Type B pancreatic cell (in vitro differentiated cells): ENCODE data around the gene FREY1. TPM values are rescaled to one million over a fixed set of nuclear protein-coding genes. Genes with fewer than 3 reads are reported as not detected.

Experiments used
- DNase-seq: peaks from one replicate; pipeline ENCODE4 v3.0.0; 2021; ENCODE audit warnings: mixed read lengths; ENCODE audit not compliant: unreplicated experiment; ENCODE audit errors: extremely low spot score
- H3K27ac Mint-ChIP-seq: 2 replicates; pipeline ENCODE4 v1.8.0; 2021; ENCODE audit warnings: mild to moderate bottlenecking, mixed read lengths
- H3K27me3 Mint-ChIP-seq: 2 replicates; pipeline ENCODE4 v1.8.0; 2021; ENCODE audit warnings: mixed read lengths
- H3K36me3 Mint-ChIP-seq: 2 replicates; pipeline ENCODE4 v1.8.0; 2021; ENCODE audit warnings: mixed read lengths
- H3K4me1 Mint-ChIP-seq: one replicate; pipeline ENCODE4 v1.8.0; 2021; ENCODE audit warnings: mixed read lengths; ENCODE audit not compliant: unreplicated experiment
- H3K4me3 Mint-ChIP-seq: 2 replicates; pipeline ENCODE4 v1.8.0; 2021; ENCODE audit warnings: mild to moderate bottlenecking, mixed read lengths
- H3K9me3 Mint-ChIP-seq: 2 replicates; pipeline ENCODE4 v1.8.0; 2021; ENCODE audit warnings: mixed read lengths
- total RNA-seq: library from RNA; stranded (reverse); gene quantifications from 2 replicates; pipeline ENCODE4 v1.2.1, GENCODE V29; 2021; ENCODE audit warnings: low replicate concordance
- TF ChIP-seq, protein P1 (sequence below): fragments of 200-600 bp; sonication (generic); conservative IDR thresholded peaks from 2 replicates; pipeline ENCODE4 v1.5.0; 2021; ENCODE audit warnings: antibody characterized with exemption, mild to moderate bottlenecking

Gene FREY1
- total RNA-seq, 1 donor from 2014 or later: 1.4 TPM

DNA sequence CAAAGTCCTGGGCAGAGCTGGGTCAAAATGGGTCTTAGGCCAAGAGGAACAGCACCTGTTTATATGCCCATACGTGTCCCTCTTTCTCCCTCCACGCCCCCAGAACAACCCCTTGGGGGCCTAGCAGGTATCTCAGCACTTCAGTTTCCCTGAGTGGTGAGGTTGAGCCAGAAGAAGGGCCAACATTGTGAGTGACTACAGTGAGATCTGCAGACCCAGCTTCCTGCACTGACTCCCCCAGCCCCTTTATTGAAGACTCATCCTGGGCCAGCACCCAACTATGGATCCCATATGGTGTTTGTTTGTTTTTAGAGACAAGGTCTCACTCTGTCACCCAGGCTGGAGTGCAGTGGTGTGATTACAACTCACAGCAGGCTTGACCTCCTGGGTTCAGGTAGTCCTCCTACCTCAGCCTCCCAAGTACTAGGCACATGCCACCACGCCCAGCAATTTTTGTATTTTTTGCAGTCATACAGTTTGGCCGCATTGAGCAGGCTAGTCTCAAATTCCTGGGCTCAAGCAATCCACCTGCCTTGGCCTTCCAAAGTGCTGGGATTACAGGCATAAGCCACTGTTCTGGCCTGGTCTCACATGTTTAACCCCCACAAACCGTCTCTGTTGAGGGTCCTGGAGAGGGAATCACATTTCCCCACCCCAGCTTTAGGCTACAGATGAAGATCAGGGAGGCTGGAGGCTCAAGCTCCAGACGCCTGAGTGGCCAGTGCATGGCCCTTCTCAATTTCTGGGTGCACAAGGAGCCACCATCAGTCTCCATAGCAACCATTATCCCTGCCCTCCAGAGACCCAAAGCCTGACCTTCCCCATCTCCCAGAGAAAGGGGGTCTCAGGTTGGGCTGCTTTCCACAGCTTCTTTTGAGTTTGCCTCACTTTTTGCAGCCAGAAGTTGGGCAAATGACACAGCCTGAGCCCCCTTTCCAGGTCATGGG, 13.7 kb upstream of the FREY1 start:
- Mint-ChIP-seq H3K27me3 (peaks cover 31% of the 10 kb centered on the region), H3K27ac (peak overlapping the region; percentile 90), H3K36me3 (no peaks in the 10 kb centered on the region), H3K9me3 (no peaks in the 10 kb centered on the region), H3K4me3 (peak overlapping the region; percentile 87), H3K4me1 (peaks cover 11% of the 10 kb centered on the region)
- TF ChIP-seq, protein P1, sequence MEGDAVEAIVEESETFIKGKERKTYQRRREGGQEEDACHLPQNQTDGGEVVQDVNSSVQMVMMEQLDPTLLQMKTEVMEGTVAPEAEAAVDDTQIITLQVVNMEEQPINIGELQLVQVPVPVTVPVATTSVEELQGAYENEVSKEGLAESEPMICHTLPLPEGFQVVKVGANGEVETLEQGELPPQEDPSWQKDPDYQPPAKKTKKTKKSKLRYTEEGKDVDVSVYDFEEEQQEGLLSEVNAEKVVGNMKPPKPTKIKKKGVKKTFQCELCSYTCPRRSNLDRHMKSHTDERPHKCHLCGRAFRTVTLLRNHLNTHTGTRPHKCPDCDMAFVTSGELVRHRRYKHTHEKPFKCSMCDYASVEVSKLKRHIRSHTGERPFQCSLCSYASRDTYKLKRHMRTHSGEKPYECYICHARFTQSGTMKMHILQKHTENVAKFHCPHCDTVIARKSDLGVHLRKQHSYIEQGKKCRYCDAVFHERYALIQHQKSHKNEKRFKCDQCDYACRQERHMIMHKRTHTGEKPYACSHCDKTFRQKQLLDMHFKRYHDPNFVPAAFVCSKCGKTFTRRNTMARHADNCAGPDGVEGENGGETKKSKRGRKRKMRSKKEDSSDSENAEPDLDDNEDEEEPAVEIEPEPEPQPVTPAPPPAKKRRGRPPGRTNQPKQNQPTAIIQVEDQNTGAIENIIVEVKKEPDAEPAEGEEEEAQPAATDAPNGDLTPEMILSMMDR: no peak
- DNase-seq: no peak

DNA sequence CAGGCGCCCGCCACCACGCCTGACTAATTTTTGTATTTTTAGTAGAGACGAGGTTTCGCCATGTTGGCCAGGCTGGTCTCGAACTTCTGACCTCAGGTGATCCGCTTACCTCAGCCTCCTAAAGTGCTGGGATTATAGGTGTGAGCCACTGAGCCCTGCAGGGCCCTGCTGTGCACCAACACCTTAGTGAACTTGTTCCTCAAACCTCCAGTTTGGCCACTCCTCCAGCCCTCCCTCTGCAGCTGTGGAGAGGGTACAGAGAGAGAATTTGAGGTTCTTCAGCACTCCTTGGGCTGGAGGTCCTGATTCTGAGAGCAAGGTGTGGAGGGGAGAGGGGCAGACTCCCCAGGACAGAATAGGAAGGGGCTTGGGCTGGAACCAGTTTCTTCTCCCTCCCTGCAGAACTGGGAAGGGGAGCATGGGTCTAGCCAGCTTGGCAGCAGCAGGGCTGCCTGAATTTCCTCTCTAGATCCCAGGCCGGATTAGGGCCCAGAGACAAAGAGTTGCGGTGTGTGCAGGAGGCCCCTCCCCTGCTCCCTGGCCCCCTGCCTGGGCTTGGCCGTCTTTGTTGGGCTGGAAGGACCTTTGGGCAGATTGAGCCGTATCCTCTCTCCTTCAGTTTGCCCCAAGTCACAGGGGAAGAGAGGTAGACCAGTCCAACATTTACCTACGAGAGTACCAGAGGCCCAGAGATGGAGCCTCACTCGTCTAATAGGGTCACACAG, 12.9 kb upstream of the FREY1 start:
- peak overlapping the region; percentile 59 for H3K27ac Mint-ChIP-seq

DNA sequence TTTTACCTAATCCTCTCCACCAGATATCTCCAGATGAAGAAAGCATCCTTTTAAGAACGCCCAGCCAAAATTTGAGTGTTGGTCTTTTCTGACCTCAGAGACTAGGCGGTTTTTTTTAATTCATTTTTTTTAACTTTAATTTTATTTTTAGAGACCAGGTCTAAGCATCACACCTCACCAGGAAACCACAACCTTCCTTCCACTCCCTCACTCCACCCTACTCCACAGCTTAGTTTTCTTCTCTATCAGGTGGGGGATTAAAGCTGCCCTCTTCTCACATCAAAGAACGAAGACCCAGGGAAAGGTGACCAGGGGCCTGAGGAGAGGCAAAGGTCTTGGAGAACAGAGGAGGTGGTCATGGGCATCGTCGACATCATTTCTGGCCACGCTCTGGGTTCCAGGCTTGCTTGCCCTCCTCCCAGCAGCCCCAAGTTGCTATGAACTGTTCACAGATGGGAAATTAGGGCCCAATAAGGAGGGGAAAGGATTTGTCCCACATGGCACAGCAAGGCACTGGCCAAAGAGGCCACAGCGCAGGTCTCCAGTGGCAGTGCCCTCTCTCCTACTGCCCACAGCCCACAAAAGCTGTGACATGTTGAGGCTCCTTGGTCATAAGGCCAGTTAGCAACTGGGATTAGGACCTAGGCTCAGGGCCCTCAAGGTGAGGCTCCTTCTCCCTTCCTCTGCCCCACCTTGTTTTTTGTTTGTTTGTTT, 12.0 kb upstream of the FREY1 start:
- no peaks in the 10 kb centered on the region for H3K9me3 Mint-ChIP-seq
- TF ChIP-seq, protein P1: no peak
- H3K27me3 Mint-ChIP-seq: peaks cover 20% of the 10 kb centered on the region
- peaks cover 7% of the 10 kb centered on the region for H3K4me1 Mint-ChIP-seq
- DNase-seq: no peak
- H3K4me3 Mint-ChIP-seq: peak overlapping the region; percentile 99
- no peaks in the 10 kb centered on the region for H3K36me3 Mint-ChIP-seq
- peak overlapping the region; percentile 98 for H3K27ac Mint-ChIP-seq

More for the DNA sequence above, 12.9 kb upstream of the FREY1 start:
- peaks cover 29% of the 10 kb centered on the region for H3K27me3 Mint-ChIP-seq
- TF ChIP-seq, protein P1: no peak
- no peaks in the 10 kb centered on the region for H3K9me3 Mint-ChIP-seq
- H3K4me3 Mint-ChIP-seq: peak overlapping the region; percentile 57
- H3K4me1 Mint-ChIP-seq: peaks cover 11% of the 10 kb centered on the region
- no peaks in the 10 kb centered on the region for H3K36me3 Mint-ChIP-seq
- no peak for DNase-seq

DNA sequence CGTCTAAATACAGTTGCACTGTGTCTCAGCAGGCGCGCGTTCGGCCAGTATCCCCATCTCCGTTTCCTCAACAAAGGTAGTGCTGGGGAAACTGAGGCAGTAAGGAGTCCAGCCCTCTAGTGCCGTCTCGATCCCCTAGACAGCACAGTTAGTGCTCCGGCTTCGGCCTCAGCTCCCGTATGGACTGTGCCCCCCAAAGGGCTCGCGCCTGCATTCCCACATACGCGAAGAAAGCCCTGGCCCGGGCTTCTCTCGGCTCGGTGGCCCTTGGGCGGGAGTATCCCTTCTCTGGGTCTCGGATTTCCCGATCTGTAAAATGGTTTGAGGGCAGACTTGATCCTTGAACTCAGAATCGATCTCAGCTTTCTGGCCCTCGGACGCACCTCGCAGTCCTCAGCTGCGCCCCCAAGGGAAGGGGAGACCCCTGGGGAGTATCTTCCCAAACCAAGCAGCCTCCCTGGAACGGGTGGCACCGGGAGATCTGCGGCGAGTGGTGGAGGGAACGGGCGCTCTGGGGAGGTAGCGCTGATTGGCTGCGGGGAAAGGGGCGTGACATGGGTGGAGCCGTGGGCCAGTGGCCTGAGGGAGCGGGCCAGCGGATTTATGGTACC, 11.4 kb upstream of the FREY1 start:
- TF ChIP-seq, protein P1: no peak
- H3K36me3 Mint-ChIP-seq: no peaks in the 10 kb centered on the region
- peaks cover 5% of the 10 kb centered on the region for H3K4me1 Mint-ChIP-seq
- peaks cover 16% of the 10 kb centered on the region for H3K27me3 Mint-ChIP-seq
- H3K27ac Mint-ChIP-seq: peak overlapping the region; percentile 98
- H3K9me3 Mint-ChIP-seq: no peaks in the 10 kb centered on the region
- H3K4me3 Mint-ChIP-seq: peak overlapping the region; percentile 99
- DNase-seq: no peak

DNA sequence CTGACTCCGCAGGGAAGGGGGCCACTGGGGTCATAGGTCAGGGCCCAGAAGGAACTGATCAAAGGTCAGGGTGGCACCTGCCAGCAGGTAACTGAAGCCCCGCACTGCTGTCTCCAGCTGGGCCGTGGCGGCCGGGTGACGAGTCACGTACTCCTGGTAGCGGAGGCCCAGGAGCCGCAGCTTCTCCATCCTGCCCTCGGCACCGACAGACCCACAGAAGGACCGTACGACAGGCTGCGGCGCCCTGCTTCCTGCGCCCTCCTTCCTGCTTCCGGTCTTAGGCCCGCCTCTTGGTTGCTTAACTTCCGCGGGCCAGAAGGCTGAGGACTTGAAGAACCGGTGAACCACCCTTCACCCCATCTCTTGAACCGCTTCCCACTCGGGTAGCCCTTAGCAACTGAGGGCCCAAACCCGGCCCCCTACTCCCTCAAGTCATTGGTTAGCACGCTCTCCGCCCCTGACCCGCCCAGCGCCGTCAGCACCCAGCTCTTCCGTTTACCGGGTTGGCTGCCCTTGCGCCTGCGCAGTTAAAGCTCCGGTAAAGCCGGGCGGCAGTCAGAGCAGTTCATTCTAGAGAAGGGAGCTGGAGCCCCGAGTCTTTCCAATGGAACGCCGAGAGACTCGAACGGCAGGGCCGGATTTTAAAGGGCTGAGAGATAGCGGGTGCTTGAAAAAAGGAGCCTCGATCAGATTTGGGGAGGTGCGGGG, 10.7 kb upstream of the FREY1 start, which contains the start of gene PEX16:
Gene PEX16, minus strand, starts transcription at position 255 of the 708 bp plus-strand sequence. Its CDS starts 66 bp downstream, at position 189.
- peak within 1 kb of the TSS; percentile 98 for H3K27ac Mint-ChIP-seq
- no peaks in the 10 kb centered on the region for H3K36me3 Mint-ChIP-seq
- TF ChIP-seq, protein P1: no peak
- peak; percentile 96 for DNase-seq
- peaks cover 13% of the 10 kb centered on the region for H3K27me3 Mint-ChIP-seq
- H3K4me1 Mint-ChIP-seq: peaks cover 5% of the 10 kb centered on the region
- peak within 1 kb of the TSS; percentile 99 for H3K4me3 Mint-ChIP-seq
- no peaks in the 10 kb centered on the region for H3K9me3 Mint-ChIP-seq
